H1 (cell line): ENCODE measurements around the gene TRAP1.

Source experiments
- EP300 ChIP-seq, 2 experiments: IDR thresholded peaks; 1 replicate in 1 of 2; 2 replicates in 1 of 2; pipeline ENCODE4 v1.6.1; 2011 to 2012; ENCODE audit warnings: low read depth in 2 of 2, low read length in 2 of 2, mild to moderate bottlenecking in 2 of 2, borderline replicate concordance in 1 of 2, inconsistent platforms in 1 of 2, moderate library complexity in 1 of 2
- EZH2 ChIP-seq: fragments of 200-600 bp; sonication (generic); IDR thresholded peaks from 2 replicates; pipeline ENCODE4 v1.7.1; 2012; ENCODE audit warnings: low read depth, mild to moderate bottlenecking, moderate library complexity, low read length, inconsistent platforms; ENCODE audit not compliant: severe bottlenecking
- POLR2A ChIP-seq, 2 experiments: IDR thresholded peaks; 1 replicate in 1 of 2; 2 replicates in 1 of 2; pipeline ENCODE4 v1.6.1; 2011; ENCODE audit warnings: low read depth in 2 of 2, low read length in 2 of 2, mild to moderate bottlenecking in 2 of 2; ENCODE audit errors: control extremely low read depth in 1 of 2
- SP1 ChIP-seq: IDR thresholded peaks from 2 replicates; pipeline ENCODE4 v1.6.1; 2011; ENCODE audit warnings: low read depth, low read length

- no peak for TF ChIP-seq EP300 (IDR thresholded peaks at IDR 0.05; ENCODE audit: borderline replicate concordance in 1 of 2, low read depth in 2 of 2, low read length in 2 of 2)
- TF ChIP-seq EZH2 = no peak
- TF ChIP-seq POLR2A (IDR thresholded peaks at IDR 0.05; ENCODE audit: control extremely low read depth in 1 of 2, low read depth in 2 of 2, low read length in 2 of 2) = no peak
- no peak for TF ChIP-seq SP1
Measured at GRCh38 chr16:3702082-3702481, 15.2 kb downstream of the TRAP1 start.
